ENCODE results near the gene ATXN1.

- TF ChIP-seq CTCF (IDR thresholded peaks at IDR 0.05; ENCODE audit: control extremely low read depth in 1 of 3, insufficient read depth in 1 of 3, low read depth in 1 of 3, low read length in 3 of 3) (no peak), HDAC2 (IDR thresholded peaks at IDR 0.05; ENCODE audit: borderline replicate concordance in 1 of 2, low read depth in 2 of 2, low read length in 2 of 2) (no peak), CREB1 (IDR thresholded peaks at IDR 0.05) (no peak), ZNF274 (IDR thresholded peaks at IDR 0.05; ENCODE audit: borderline replicate concordance, extremely low read depth, low read length) (no peak), SRF (IDR thresholded peaks at IDR 0.05; ENCODE audit: low read depth, low read length) (no peak), TAF1 (IDR thresholded peaks at IDR 0.05; ENCODE audit: low read depth, low read length) (no peak), EP300 (IDR thresholded peaks at IDR 0.05; ENCODE audit: borderline replicate concordance in 1 of 2, low read depth in 2 of 2, low read length in 2 of 2) (no peak), KDM5A (IDR thresholded peaks at IDR 0.05; ENCODE audit: low read length) (no peak), POLR2A (IDR thresholded peaks at IDR 0.05; ENCODE audit: control extremely low read depth in 1 of 2, low read depth in 2 of 2, low read length in 2 of 2) (no peak), TBP (IDR thresholded peaks at IDR 0.05; ENCODE audit: low read depth, low read length) (no peak), CEBPB (IDR thresholded peaks at IDR 0.05; ENCODE audit: low read depth, low read length) (no peak), KDM1A (IDR thresholded peaks at IDR 0.05; ENCODE audit: borderline replicate concordance, low read length) (no peak), YY1 (IDR thresholded peaks at IDR 0.05; ENCODE audit: low read depth, low read length) (no peak), HDAC6 (IDR thresholded peaks at IDR 0.05; ENCODE audit: low read depth, low read length) (no peak)
Measured at GRCh38 chr6:16700916-16701234, 60.4 kb downstream of the ATXN1 start.
